Esophagus muscularis mucosa (tissue), 3 donors: Measurements from ENCODE around the gene ZSCAN10.
A peak's percentile ranks its signal among the peaks of the same experiment; 100 is the strongest.

Experiments
- POLR2AphosphoS5 ChIP-seq, 2 donors: sonication (generic); formaldehyde crosslinking; IDR thresholded peaks; one replicate each; pipeline ENCODE4 v1.6.1; 2017; ENCODE audit warnings: antibody characterized with exemption in 2 of 2
- TF ChIP-seq, protein P1 (sequence below), 3 experiments: fragments of 200-600 bp in 2 of 3; fragments of 450-650 bp in 1 of 3; sonication (generic) in 2 of 3; IDR thresholded peaks; one replicate each; pipeline ENCODE4 v1.5.1; 2017 to 2019; ENCODE audit warnings: antibody characterized with exemption in 3 of 3, mild to moderate bottlenecking in 2 of 3, moderate library complexity in 1 of 3

- TF ChIP-seq, protein P1, sequence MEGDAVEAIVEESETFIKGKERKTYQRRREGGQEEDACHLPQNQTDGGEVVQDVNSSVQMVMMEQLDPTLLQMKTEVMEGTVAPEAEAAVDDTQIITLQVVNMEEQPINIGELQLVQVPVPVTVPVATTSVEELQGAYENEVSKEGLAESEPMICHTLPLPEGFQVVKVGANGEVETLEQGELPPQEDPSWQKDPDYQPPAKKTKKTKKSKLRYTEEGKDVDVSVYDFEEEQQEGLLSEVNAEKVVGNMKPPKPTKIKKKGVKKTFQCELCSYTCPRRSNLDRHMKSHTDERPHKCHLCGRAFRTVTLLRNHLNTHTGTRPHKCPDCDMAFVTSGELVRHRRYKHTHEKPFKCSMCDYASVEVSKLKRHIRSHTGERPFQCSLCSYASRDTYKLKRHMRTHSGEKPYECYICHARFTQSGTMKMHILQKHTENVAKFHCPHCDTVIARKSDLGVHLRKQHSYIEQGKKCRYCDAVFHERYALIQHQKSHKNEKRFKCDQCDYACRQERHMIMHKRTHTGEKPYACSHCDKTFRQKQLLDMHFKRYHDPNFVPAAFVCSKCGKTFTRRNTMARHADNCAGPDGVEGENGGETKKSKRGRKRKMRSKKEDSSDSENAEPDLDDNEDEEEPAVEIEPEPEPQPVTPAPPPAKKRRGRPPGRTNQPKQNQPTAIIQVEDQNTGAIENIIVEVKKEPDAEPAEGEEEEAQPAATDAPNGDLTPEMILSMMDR (IDR thresholded peaks at IDR 0.05), result peak in 1 of 3 experiments; percentile 15
- peak in 1 of 2 donors; percentile 36 for TF ChIP-seq POLR2AphosphoS5 (IDR thresholded peaks at IDR 0.05)
Measured at GRCh38 chr16:3087243-3088235, 11.6 kb downstream of the ZSCAN10 start.
